Esophagus muscularis mucosa (tissue), 4 donors: Measurements from ENCODE around the gene RANBP3. TPM values are rescaled to one million over a fixed set of nuclear protein-coding genes. Genes with fewer than 3 reads are reported as not detected.

Source experiments
- DNase-seq: peaks from one replicate; pipeline ENCODE4 v3.0.0-alpha.2; 2017; ENCODE audit errors: extremely low spot score
- H3K27ac ChIP-seq, 4 donors: fragments of 200-600 bp; sonication (generic); replicated peaks in 1 of 4; 1 replicate in 3 of 4; 2 replicates in 1 of 4; pipeline ENCODE4 v1.5.1; 2016 to 2019; ENCODE audit warnings: mild to moderate bottlenecking in 1 of 4
- H3K27me3 ChIP-seq, 4 donors: fragments of 200-600 bp; sonication (generic); one replicate each; pipeline versions ENCODE4 v1.5.1 to v1.6.0; 2016 to 2019
- H3K36me3 ChIP-seq, 4 donors: fragments of 200-600 bp; sonication (generic); one replicate each; pipeline ENCODE4 v1.5.1; 2016 to 2019
- H3K4me1 ChIP-seq, 4 donors: fragments of 200-600 bp; sonication (generic); one replicate each; pipeline ENCODE4 v1.5.1; 2016 to 2019
- H3K4me3 ChIP-seq, 4 donors: fragments of 200-600 bp; sonication (generic); 1 replicate in 2 of 4; 2 replicates in 2 of 4; pipeline ENCODE4 v1.5.1; 2016 to 2019; ENCODE audit warnings: mild to moderate bottlenecking in 4 of 4, moderate library complexity in 1 of 4
- H3K9me3 ChIP-seq, 4 donors: fragments of 200-600 bp; sonication (generic); 1 replicate in 3 of 4; 2 replicates in 1 of 4; pipeline ENCODE4 v1.5.1; 2016 to 2019
- CTCF ChIP-seq, 3 experiments: fragments of 200-600 bp in 2 of 3; fragments of 450-650 bp in 1 of 3; sonication (generic) in 2 of 3; IDR thresholded peaks; one replicate each; pipeline ENCODE4 v1.5.1; 2017 to 2019; ENCODE audit warnings: antibody characterized with exemption in 3 of 3, mild to moderate bottlenecking in 2 of 3, moderate library complexity in 1 of 3
- EP300 ChIP-seq: sonication (generic); formaldehyde crosslinking; IDR thresholded peaks from one replicate; pipeline ENCODE4 v1.6.1; 2017; ENCODE audit warnings: antibody characterized with exemption
- POLR2A ChIP-seq: fragments of 450-650 bp; IDR thresholded peaks from one replicate; pipeline ENCODE4 v1.6.1; 2017; ENCODE audit warnings: antibody characterized with exemption, moderate library complexity, mild to moderate bottlenecking, low read depth
- POLR2AphosphoS5 ChIP-seq, 2 donors: sonication (generic); formaldehyde crosslinking; IDR thresholded peaks; one replicate each; pipeline ENCODE4 v1.6.1; 2017; ENCODE audit warnings: antibody characterized with exemption in 2 of 2
- WGBS: methylation state at CpG from one replicate; pipeline ENCODE4 v1.1.5; 2018; 5-methylcytosine and 5-hydroxymethylcytosine counted together
- intact Hi-C: fragments of 100-400 bp; cut with DNase I; formaldehyde crosslinking; loops from one replicate; pipeline ENCODE4 v1.15.1; 2023
- total RNA-seq, 4 donors: library from RNA; depleted of rRNA; stranded (reverse); fragments of >200 nt; gene quantifications; one replicate each; pipeline versions ENCODE4 v1.1.0 to v1.2.1, GENCODE V29; 2016

Gene RANBP3
- total RNA-seq, 4 donors from 2014 or later = 92.2 to 127 (median 102) TPM

- intact Hi-C loops = loop anchor here (10.0 kb wide), 1 partner anchor 216 kb away; the partner anchor contains the start of gene NRTN
- no peak overlapping the region for H3K27ac ChIP-seq
- 81% methylated on average over 18 of the region's 20 CpGs for WGBS
- no peaks in the 10 kb centered on the region for H3K9me3 ChIP-seq
- no peak overlapping the region for H3K4me3 ChIP-seq
- no peak for TF ChIP-seq POLR2AphosphoS5 (IDR thresholded peaks at IDR 0.05)
- TF ChIP-seq CTCF (IDR thresholded peaks at IDR 0.05) = no peak
- no peak for TF ChIP-seq POLR2A
- TF ChIP-seq EP300 = no peak
- peaks cover 4 to 52% (median 29%) of the 10 kb centered on the region in 4 donors for H3K36me3 ChIP-seq
- no peaks in the 10 kb centered on the region for H3K27me3 ChIP-seq
- H3K4me1 ChIP-seq = peaks cover 4 to 31% (median 21%) of the 10 kb centered on the region in 4 donors
- no peak for DNase-seq
Measured at GRCh38 chr19:6020166-6020882, 42.4 kb upstream of the RANBP3 start.

- no peak for DNase-seq
- Histone ChIP-seq H3K4me3 (no peak overlapping the region), H3K36me3 (peaks cover 4 to 55% (median 32%) of the 10 kb centered on the region in 4 donors), H3K27me3 (no peaks in the 10 kb centered on the region), H3K9me3 (no peaks in the 10 kb centered on the region), H3K4me1 (peaks cover 4 to 25% (median 21%) of the 10 kb centered on the region in 4 donors), H3K27ac (no peak overlapping the region)
- 79% methylated on average over 8 of the region's 10 CpGs for WGBS
- TF ChIP-seq POLR2A (no peak), CTCF (IDR thresholded peaks at IDR 0.05) (no peak), EP300 (no peak), POLR2AphosphoS5 (IDR thresholded peaks at IDR 0.05) (no peak)
- intact Hi-C loops = no loop called here
Measured at GRCh38 chr19:6018786-6019185, 40.8 kb upstream of the RANBP3 start.

- intact Hi-C loops = no loop called here
- no peak overlapping the region for H3K27ac ChIP-seq
- peaks cover 4 to 14% (median 10%) of the 10 kb centered on the region in 4 donors for H3K4me1 ChIP-seq
- no peaks in the 10 kb centered on the region for H3K9me3 ChIP-seq
- no peak for DNase-seq
- peaks cover 14 to 61% (median 39%) of the 10 kb centered on the region in 4 donors for H3K36me3 ChIP-seq
- TF ChIP-seq EP300 = no peak
- no peak for TF ChIP-seq POLR2A
- no peak for TF ChIP-seq CTCF (IDR thresholded peaks at IDR 0.05)
- TF ChIP-seq POLR2AphosphoS5 (IDR thresholded peaks at IDR 0.05) = no peak
- H3K27me3 ChIP-seq = no peaks in the 10 kb centered on the region
- WGBS = 85% methylated on average over 11 of the region's 11 CpGs
- H3K4me3 ChIP-seq = no peak overlapping the region
Measured at GRCh38 chr19:6017576-6017975, 39.6 kb upstream of the RANBP3 start.

- Histone ChIP-seq H3K4me3 (no peak overlapping the region), H3K36me3 (peaks cover 25 to 70% (median 44%) of the 10 kb centered on the region in 4 donors), H3K4me1 (no peaks in the 10 kb centered on the region), H3K27ac (no peak overlapping the region), H3K27me3 (no peaks in the 10 kb centered on the region), H3K9me3 (no peaks in the 10 kb centered on the region)
- TF ChIP-seq POLR2A (no peak), POLR2AphosphoS5 (IDR thresholded peaks at IDR 0.05) (no peak), EP300 (no peak), CTCF (IDR thresholded peaks at IDR 0.05) (no peak)
- DNase-seq = no peak
- intact Hi-C loops = no loop called here
- 95% methylated on average over 26 of the region's 26 CpGs for WGBS
Measured at GRCh38 chr19:6015841-6016545, 38.1 kb upstream of the RANBP3 start.
